Measurements from ENCODE around the gene SETD3. TPM values are rescaled to one million over a fixed set of nuclear protein-coding genes. Genes with fewer than 3 reads are reported as not detected.

The SETD3 gene
- polyA plus RNA-seq, 1 donor from 2014 or later: 49.6 TPM

- Histone ChIP-seq H3K9me2 (ENCODE audit: insufficient read depth, low read length) (no peaks in the 10 kb centered on the region), H3K27me3 (ENCODE audit: insufficient read depth, low read depth, low read length) (no peaks in the 10 kb centered on the region), H4K20me1 (ENCODE audit: insufficient read depth) (no peaks in the 10 kb centered on the region), H2AFZ (ENCODE audit: low read depth, low read length) (no peak overlapping the region), H3K4me3 (ENCODE audit: low read length) (no peak overlapping the region), H3K79me2 (replicated peaks; ENCODE audit: insufficient read depth, low read length) (peaks cover 3% of the 10 kb centered on the region), H3K9me3 (ENCODE audit: low read length) (no peaks in the 10 kb centered on the region), H3K36me3 (ENCODE audit: insufficient read depth, low read length) (no peaks in the 10 kb centered on the region), H3F3A (ENCODE audit: insufficient read depth, low read length, poor library complexity, severe bottlenecking) (no peaks in the 10 kb centered on the region), H3K4me2 (ENCODE audit: low read length) (no peak overlapping the region), H3K9ac (ENCODE audit: low read length) (no peak overlapping the region), H3K27ac (ENCODE audit: low read length) (no peak overlapping the region)
- TF ChIP-seq RAD21 (conservative IDR thresholded peaks at IDR 0.05) (no peak), EP300 (conservative IDR thresholded peaks at IDR 0.05; ENCODE audit: poor library complexity, severe bottlenecking) (no peak), MXI1 (conservative IDR thresholded peaks at IDR 0.05; ENCODE audit: poor library complexity, severe bottlenecking) (no peak), TAF1 (IDR thresholded peaks at IDR 0.05; ENCODE audit: low read depth) (no peak), POLR2AphosphoS5 (IDR thresholded peaks at IDR 0.05) (no peak), SMC3 (conservative IDR thresholded peaks at IDR 0.05; ENCODE audit: poor library complexity) (no peak), CTCF (IDR thresholded peaks at IDR 0.05; ENCODE audit: poor library complexity, severe bottlenecking) (no peak), EZH2 (IDR thresholded peaks at IDR 0.05; ENCODE audit: borderline replicate concordance, insufficient read depth, low read length, poor library complexity, severe bottlenecking) (no peak)
- TF ChIP-seq, protein P1, sequence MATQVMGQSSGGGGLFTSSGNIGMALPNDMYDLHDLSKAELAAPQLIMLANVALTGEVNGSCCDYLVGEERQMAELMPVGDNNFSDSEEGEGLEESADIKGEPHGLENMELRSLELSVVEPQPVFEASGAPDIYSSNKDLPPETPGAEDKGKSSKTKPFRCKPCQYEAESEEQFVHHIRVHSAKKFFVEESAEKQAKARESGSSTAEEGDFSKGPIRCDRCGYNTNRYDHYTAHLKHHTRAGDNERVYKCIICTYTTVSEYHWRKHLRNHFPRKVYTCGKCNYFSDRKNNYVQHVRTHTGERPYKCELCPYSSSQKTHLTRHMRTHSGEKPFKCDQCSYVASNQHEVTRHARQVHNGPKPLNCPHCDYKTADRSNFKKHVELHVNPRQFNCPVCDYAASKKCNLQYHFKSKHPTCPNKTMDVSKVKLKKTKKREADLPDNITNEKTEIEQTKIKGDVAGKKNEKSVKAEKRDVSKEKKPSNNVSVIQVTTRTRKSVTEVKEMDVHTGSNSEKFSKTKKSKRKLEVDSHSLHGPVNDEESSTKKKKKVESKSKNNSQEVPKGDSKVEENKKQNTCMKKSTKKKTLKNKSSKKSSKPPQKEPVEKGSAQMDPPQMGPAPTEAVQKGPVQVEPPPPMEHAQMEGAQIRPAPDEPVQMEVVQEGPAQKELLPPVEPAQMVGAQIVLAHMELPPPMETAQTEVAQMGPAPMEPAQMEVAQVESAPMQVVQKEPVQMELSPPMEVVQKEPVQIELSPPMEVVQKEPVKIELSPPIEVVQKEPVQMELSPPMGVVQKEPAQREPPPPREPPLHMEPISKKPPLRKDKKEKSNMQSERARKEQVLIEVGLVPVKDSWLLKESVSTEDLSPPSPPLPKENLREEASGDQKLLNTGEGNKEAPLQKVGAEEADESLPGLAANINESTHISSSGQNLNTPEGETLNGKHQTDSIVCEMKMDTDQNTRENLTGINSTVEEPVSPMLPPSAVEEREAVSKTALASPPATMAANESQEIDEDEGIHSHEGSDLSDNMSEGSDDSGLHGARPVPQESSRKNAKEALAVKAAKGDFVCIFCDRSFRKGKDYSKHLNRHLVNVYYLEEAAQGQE (IDR thresholded peaks at IDR 0.05; ENCODE audit: borderline replicate concordance): no peak
Observed at GRCh38 chr14:99523704-99524055, 43.0 kb upstream of the SETD3 start.

DNA sequence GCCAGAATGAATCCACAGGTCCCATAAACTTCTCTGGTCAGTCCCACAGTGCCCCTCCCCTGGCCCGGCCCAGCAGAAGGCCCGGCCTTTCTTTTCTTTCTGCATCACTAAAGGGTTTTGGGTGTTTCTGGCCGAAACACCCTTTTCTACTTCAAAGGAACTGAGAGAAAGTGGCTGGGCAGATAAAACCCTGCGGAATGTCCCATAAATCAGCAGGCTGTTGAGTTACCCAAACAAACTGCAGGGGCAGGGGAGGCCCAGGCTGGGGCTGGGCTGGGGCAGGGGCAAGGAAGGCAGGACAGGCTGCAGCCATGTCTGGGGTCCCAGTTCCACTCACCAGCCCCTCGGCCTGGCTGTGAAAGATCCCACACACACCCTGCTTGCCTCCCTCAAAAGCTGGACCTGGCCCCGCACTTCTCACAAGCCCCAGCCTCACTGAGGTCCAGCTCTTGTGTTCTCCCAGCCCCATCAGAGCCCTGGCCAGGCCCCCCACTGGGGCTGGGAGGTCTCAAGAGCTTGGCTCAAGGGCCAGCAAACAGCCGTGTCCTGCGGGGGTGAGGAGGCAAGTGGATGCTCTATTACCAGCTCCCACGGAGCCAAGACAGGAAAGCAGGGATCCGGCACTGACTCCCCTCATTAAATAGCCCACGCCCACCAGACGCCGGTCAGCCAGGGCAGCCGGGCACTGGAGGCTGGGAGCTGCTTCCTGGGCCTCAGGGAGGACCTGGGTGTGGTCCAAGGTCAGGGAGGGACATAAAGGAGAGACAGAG, 42.5 kb upstream of the SETD3 start:
- TF ChIP-seq SMC3 (conservative IDR thresholded peaks at IDR 0.05; ENCODE audit: poor library complexity) (no peak), POLR2AphosphoS5 (IDR thresholded peaks at IDR 0.05) (no peak), CTCF (IDR thresholded peaks at IDR 0.05; ENCODE audit: poor library complexity, severe bottlenecking) (no peak), TAF1 (IDR thresholded peaks at IDR 0.05; ENCODE audit: low read depth) (no peak), RAD21 (conservative IDR thresholded peaks at IDR 0.05) (no peak), EZH2 (IDR thresholded peaks at IDR 0.05; ENCODE audit: borderline replicate concordance, insufficient read depth, low read length, poor library complexity, severe bottlenecking) (no peak), EP300 (conservative IDR thresholded peaks at IDR 0.05; ENCODE audit: poor library complexity, severe bottlenecking) (no peak), MXI1 (conservative IDR thresholded peaks at IDR 0.05; ENCODE audit: poor library complexity, severe bottlenecking) (no peak)
- TF ChIP-seq, protein P1 (IDR thresholded peaks at IDR 0.05; ENCODE audit: borderline replicate concordance): no peak
- Histone ChIP-seq H3K4me3 (ENCODE audit: low read length) (no peak overlapping the region), H3K27me3 (ENCODE audit: insufficient read depth, low read depth, low read length) (no peaks in the 10 kb centered on the region), H3F3A (ENCODE audit: insufficient read depth, low read length, poor library complexity, severe bottlenecking) (no peaks in the 10 kb centered on the region), H3K79me2 (replicated peaks; ENCODE audit: insufficient read depth, low read length) (peaks cover 5% of the 10 kb centered on the region), H3K9me2 (ENCODE audit: insufficient read depth, low read length) (no peaks in the 10 kb centered on the region), H3K4me2 (ENCODE audit: low read length) (no peak overlapping the region), H3K36me3 (ENCODE audit: insufficient read depth, low read length) (no peaks in the 10 kb centered on the region), H4K20me1 (ENCODE audit: insufficient read depth) (no peaks in the 10 kb centered on the region), H3K9ac (ENCODE audit: low read length) (no peak overlapping the region), H2AFZ (ENCODE audit: low read depth, low read length) (no peak overlapping the region), H3K9me3 (ENCODE audit: low read length) (no peaks in the 10 kb centered on the region), H3K27ac (ENCODE audit: low read length) (no peak overlapping the region)
